Measurements from ENCODE around the gene PLA2G2D.

- no peak for TF ChIP-seq TOX (CRISPR knock-in tag; IDR thresholded peaks at IDR 0.05; ENCODE audit: borderline replicate concordance)
- TF ChIP-seq ZNF565 (CRISPR knock-in tag; conservative IDR thresholded peaks at IDR 0.05; ENCODE audit: low read depth) = no peak
- TF ChIP-seq ZFP3 (CRISPR knock-in tag; IDR thresholded peaks at IDR 0.05) = no peak
- TF ChIP-seq, protein P1, sequence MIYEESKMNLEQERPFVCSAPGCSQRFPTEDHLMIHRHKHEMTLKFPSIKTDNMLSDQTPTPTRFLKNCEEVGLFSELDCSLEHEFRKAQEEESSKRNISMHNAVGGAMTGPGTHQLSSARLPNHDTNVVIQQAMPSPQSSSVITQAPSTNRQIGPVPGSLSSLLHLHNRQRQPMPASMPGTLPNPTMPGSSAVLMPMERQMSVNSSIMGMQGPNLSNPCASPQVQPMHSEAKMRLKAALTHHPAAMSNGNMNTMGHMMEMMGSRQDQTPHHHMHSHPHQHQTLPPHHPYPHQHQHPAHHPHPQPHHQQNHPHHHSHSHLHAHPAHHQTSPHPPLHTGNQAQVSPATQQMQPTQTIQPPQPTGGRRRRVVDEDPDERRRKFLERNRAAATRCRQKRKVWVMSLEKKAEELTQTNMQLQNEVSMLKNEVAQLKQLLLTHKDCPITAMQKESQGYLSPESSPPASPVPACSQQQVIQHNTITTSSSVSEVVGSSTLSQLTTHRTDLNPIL (CRISPR knock-in tag; IDR thresholded peaks at IDR 0.05; ENCODE audit: low read depth) = no peak
- no peak for TF ChIP-seq RARB (CRISPR knock-in tag; IDR thresholded peaks at IDR 0.05)
These were observed 33.2 kb upstream of the PLA2G2D start for GRCh38 chr1:20152599-20152930.
